CD4-positive, alpha-beta T cell treated with Interleukin-10 for 1 hour (primary cell): ENCODE results near the gene RBCK1.
"Not testable (repeated sequence)": the region's sequence is repeated elsewhere in the genome, so short reads cannot be mapped to it uniquely, and the experiment has no call there.

ENCODE experiments used
- DNase-seq: peaks from one replicate; pipeline ENCODE4 v3.0.0-alpha.2; 2020

Gene RBCK1

GRCh38 chr20:475463-476357, 67.6 kb downstream of the RBCK1 start:
- no peak for DNase-seq

- not testable (repeated sequence) for DNase-seq
Measured at GRCh38 chr20:476561-477249, 68.6 kb downstream of the RBCK1 start.

- DNase-seq: no peak
Measured at GRCh38 chr20:478010-478948, 70.2 kb downstream of the RBCK1 start.

- peak; percentile 80 for DNase-seq
Measured at GRCh38 chr20:478949-479429, 70.9 kb downstream of the RBCK1 start.

GRCh38 chr20:479487-479886, 71.4 kb downstream of the RBCK1 start:
- DNase-seq: no peak

- DNase-seq: no peak
Measured at GRCh38 chr20:480044-480443, 71.9 kb downstream of the RBCK1 start.

- peak; percentile 44 for DNase-seq
Measured at GRCh38 chr20:481167-481566, 73.1 kb downstream of the RBCK1 start.
